ENCODE data around the gene PLCE1.

GRCh38 chr10:94010886-94011285 lies 17.2 kb downstream of the PLCE1 start:
- TF ChIP-seq CTCF (IDR thresholded peaks at IDR 0.05 in 2 of 3, conservative IDR thresholded peaks at IDR 0.05 in 1 of 3; ENCODE audit: control insufficient read depth in 2 of 3, extremely low read depth in 1 of 3, insufficient read depth in 1 of 3, low read depth in 3 of 3, low read length in 3 of 3) (no peak), NFYB (IDR thresholded peaks at IDR 0.05; ENCODE audit: insufficient read depth, low read depth, low read length) (no peak), ZSCAN29 (IDR thresholded peaks at IDR 0.05) (no peak), CHD4 (IDR thresholded peaks at IDR 0.05) (no peak), EP300 (IDR thresholded peaks at IDR 0.05; ENCODE audit: borderline replicate concordance in 1 of 2, control insufficient read depth in 1 of 2, low read depth in 2 of 2, low read length in 2 of 2) (no peak), USF2 (IDR thresholded peaks at IDR 0.05; ENCODE audit: borderline replicate concordance, low read depth, low read length) (no peak), STAT3 (IDR thresholded peaks at IDR 0.05; ENCODE audit: low read depth, low read length) (no peak), TCF12 (IDR thresholded peaks at IDR 0.05; ENCODE audit: low read depth, low read length) (no peak), SPI1 (IDR thresholded peaks at IDR 0.05; ENCODE audit: borderline replicate concordance, insufficient read depth, low read depth, low read length) (no peak), RAD21 (IDR thresholded peaks at IDR 0.05; ENCODE audit: insufficient read depth, low read depth, low read length) (no peak), POLR2A (IDR thresholded peaks at IDR 0.05; ENCODE audit: low read depth, low read length) (no peak), SUPT20H (IDR thresholded peaks at IDR 0.05; ENCODE audit: borderline replicate concordance, control insufficient read depth, low read depth, low read length) (no peak), MEF2A (IDR thresholded peaks at IDR 0.05; ENCODE audit: insufficient read depth, low read depth, low read length) (no peak)

Measured in GM12878 (cell line).